ENCODE measurements around the gene NSG2.
"Not testable (repeated sequence)": the region's sequence is repeated elsewhere in the genome, so short reads cannot be mapped to it uniquely, and the experiment has no call there.

Gene NSG2

DNA sequence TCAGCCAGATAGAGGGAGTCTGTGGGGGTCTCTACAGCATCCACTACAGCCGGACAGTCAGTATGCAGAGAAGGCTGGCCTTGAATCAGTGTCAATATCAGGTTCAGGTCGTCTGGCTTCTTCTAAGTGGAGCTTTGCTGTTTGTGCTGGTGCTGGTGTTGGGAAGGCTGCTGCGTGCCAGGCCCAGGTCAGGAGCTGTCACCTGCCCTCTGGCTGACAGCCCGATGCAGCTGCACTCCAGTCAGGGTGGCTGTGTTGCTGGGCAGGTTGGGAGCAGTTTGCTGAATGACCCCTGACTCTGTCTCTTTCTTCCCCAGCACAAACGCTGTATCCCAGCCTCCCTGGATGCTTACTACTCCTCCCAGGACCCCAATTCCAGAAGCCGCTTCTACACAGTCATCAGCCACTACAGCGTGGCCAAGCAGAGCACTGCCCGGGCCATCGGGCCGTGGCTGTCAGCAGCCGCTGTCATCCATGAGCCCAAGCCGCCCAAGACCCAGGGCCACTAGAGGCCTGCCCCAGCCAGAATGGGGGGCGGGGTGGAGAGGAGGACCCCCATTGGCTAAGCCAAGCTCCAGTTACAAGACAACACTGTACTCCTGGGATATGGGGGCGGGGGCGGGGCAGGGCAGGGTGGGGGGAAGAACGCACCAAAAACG, 61.6 kb downstream of the NSG2 start:
- no peak for DNase-seq

DNA sequence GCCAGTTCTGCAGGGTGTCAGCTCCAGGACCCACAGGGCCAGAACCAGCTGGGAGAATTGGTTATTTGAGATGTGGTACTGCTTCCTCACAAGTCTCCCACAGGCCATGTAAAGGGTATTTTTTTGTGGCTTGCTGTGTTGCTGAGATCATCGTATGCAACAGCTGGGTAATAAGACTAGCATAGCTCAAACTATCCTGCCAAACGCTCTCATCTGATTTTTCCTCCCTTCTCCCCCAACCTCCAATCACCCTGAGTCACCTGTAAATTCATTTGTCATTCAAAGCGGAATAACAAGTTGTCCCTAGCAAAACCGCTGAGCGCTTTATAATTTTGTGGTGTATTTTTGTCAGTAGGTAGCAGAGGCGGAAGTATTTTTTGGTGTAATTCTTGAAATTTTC, 63.2 kb downstream of the NSG2 start:
- DNase-seq = no peak

DNA sequence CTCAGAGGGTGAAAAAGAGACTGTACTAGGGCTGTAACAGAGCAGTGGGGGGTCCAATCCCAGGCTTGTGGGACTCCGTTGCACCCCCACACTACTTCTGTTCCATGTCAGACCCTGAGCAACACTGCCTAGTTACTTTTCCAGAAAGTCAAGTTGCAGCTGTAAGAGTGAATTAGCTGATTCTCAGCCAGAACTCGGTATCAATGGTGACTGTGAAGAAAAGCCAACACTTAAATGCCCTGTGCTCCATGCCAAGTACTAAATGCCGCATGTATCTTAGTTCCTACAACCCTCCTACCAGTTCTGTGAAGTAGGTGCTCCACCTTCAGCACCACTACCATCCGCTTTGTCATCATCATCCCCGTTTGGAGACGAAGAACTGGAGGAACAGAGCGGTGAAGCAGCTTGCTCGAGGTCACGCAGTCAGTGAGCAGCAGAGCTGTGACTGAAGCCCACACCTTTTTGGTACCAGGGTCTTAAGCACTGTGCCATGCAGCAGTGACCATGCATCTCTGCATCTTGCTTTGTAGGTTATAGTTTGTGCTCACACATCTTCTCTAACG, 64.3 kb downstream of the NSG2 start:
- DNase-seq = no peak

DNA sequence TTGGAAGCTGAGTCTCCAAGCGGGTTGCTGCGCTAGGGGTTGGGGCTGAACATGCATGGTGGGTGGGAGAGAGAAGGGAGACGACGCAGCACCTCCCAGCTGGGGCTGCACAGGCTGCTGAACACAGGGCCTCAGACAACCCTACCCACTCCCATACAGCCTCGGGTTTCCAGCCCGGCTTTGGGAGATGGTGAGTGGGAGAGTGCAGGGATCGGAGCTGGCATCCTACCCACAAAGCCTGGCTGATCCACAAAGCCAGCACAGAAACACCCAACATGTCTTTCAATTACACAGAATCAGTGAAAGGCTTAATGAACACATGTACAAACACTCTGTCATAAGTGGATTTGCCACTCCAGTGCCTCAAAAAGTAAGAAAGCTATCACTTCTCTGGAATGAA, 64.8 kb downstream of the NSG2 start:
- DNase-seq = no peak

DNA sequence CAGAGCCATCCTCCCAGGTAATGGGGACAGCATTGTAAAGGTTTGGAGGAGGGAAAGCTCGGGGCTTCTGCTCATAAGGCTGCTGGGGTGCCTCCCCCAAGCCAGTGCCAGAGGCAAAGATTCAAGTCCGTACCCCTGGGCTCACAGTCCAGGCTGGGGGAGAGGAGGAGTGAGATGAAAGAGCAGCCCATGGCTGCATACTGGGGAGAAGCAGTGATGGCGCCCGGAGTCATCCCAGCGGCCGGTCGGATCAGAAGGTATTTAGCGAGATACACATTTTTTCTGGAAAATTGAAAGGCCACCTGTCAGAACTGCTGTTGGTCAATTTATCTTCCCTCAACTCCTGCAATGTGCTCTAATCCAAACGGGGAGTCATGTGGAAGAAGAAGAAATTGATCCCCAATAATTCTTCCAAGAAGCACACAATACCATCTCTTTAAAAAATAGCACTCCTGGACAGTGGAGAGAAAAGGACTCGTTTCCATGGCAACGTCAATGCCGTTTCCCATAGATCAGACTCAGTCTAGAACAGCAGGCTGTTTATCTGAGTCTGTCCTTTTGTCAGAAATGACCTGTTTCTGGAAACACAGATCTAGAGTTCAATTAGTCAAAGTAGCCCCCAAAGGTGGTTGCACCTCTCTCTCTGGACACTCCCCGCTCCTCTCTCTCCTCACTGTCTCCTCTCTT, 65.9 kb downstream of the NSG2 start:
- no peak for DNase-seq

DNA sequence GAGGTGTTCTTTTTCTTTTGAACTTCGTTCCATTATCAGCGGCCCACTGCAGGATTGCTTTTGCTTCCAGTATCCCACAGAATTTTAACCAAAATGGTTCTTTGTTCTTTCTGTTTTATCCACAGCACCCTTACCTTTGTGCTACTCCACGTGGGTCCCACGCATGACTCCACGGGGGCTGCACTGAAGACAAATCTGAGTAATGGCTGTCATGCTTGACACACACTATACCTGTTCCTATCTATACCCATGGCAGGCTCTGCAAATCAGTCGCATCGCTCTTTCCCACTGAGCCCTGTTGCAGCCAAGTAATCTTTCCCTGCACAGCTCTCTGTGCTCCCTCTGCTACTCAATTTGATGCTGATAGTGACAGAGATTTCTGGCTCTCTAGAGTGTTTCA, 69.7 kb downstream of the NSG2 start:
- DNase-seq = no peak

DNA sequence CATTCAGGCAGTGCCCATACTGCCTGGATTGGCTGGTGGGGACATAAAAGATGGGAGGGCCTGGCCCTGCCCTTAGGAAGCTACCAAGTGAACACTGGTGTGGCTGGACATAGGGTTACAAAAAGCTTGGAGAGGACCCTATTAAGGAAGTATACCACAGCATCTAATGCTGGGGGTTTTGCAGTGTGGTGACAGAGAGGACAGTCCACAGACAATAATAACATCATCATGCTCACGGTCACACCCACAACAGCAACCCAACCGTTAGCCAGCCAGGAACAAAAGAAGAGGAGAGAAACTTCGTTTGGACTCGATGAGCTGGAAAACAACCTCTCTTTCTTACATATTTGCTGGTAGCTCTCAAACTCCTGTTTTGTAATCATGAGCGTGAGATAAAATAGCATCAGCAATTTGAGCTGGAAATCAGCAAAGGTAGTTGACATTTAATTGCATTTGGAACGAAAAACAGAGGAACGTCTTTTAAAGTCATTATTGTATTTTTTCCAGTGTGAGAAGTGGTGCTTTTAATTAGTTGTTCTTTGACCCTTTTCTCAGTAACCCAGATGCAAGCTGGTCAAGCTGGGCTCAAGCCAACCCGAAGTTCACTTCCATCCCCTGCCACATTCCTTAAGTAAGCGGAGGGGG, 73.4 kb downstream of the NSG2 start:
- DNase-seq = no peak

DNA sequence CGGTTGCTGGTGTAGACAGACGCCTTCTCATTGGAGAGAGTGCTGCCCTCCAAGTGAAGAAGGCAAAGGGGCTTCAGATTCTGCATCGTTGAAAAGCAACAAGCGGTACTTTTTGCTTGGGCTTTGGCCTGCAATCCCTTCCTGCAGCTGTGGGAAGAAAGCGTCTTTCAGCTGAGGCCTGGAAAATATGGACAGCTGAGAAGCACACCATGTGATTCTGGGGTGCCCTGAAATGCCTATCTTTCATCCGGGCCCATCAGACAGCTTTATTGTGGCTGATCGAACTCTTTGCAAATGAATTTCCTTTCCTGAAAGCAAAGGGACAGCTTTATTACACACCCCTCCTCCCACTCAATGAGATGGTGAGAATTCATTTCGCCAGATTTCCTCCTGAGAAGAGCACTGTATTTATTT, 74.0 kb downstream of the NSG2 start:
- DNase-seq = no peak

DNA sequence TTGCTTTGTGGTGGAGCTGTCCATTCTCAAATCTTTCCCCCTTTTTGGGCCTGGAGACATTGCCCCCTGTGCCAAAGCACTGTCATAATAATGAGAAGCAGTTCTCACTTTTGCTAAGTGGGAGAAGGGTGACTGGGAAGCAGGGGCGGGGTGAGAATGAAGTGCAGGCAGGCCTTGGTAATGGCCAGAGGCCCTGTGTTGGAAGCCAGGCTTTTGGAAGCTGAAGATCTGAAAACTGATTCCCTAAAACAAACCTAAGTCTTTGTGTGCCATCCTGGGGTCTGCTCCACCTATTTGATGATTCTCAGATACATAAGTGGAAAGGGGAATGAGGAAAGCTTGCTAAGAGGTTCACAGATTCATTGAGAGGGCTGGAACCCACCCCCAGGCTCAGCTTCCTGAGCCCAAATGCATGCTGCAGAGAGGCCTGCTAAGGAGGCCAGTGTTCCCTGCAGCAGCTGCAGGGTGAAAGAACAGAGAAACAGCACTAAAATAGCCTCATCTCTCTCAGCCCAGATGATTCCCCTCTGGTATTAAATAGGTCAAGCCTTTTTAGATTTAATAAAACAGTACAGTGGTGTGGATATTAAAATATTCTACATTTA, 75.0 kb downstream of the NSG2 start:
- DNase-seq = no peak

DNA sequence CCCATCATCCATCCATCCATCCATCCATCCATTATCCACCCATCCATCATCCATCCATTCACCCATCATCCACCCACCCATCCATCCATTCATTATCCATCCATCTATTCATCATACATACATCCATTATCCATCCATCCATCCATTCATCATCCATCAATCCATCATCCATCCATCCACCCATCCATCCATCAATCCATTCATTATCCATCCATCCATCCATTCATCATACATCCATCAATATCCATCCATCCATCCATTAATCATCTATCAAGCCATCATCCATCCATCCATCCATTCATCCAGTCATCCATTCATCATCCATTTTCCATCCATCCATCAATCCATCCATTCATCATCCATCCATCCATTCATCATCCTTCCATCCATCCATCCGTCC, 89.0 kb downstream of the NSG2 start:
- no peak for DNase-seq

DNA sequence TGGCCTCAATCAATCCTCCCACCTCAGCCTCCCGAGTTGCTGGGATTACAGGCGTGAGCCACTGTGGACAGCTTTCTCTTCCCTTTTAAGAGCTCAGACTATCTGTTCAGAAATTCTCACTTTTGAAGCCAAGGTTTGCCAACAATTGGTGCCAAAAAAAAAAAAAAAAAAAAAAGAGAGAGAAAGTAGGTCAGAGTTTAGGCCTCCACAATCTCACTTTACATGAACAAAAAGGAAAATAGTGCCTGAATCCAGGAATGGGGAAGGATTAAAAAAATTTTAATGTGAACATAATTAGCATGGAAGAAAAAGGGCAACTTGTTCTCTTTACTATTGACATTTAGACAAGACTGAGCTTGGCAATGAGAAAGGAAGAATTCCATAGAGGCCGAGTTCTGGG, 94.1 kb downstream of the NSG2 start:
- DNase-seq = no peak

DNA sequence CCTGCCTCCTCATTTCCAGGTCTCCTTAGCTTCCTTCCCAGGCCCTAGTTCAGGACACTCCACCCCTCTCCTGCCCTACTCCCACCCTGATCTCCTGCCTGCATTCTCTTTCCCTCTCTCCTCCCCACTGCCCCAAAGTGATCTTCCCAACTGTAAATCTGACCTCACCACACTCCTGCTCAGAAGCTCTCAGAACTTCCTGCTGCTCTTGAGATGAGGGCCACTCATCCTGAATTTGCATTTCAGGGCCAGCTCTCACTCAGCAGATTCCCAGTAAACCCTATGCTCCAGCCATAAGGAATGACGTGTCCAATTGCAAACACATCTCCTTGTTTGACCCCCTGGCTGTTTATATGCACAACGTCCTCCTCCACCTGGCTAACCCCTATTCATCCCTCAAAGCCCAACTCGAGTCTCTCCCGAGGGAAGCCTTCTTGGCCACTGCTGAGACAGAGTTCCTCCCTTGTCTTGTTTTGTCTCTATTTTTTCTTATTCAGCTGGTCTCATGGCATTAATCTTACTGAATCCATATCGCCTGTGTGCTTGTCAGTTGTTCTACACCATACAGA, 95.0 kb downstream of the NSG2 start:
- DNase-seq = no peak

DNA sequence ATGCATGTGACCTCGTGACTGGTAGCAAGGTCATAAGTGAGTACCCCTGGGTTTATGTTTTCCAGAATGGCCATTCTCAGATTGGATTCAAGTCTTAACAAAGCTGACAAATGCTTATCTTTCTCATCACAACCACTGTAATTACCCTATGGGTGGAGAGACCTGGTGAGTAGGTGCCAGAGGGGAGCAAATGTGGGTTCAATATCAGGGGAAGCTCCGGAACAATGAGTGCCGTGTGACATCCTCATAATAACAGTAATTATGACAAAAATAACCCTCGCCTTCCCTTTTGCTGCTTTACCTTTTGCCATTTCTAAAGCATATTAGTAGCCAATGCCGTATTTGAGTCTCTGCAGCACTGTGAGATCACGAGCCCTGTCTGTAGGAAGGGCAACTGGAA, 95.9 kb downstream of the NSG2 start:
- DNase-seq = no peak

DNA sequence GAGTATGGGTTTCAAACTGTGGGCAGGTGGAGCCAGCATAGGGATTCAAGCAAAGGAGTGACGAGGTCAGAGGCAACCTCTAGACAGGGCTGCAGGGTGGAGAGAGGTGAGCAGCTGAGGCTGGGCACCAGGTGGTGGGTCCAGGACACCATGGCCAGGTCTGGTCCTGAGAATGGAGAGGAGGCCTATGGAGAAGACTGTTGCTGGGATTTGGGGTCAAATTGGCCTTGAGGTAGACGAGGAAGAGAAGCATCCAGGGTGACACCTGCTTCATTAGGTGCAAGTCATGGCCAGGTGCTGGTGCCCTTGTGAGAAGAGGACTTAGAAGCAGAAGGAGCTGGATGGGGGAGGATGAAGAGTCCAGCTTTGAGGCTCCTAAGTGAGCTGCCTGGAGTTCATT, 99.6 kb downstream of the NSG2 start:
- DNase-seq = no peak

DNA sequence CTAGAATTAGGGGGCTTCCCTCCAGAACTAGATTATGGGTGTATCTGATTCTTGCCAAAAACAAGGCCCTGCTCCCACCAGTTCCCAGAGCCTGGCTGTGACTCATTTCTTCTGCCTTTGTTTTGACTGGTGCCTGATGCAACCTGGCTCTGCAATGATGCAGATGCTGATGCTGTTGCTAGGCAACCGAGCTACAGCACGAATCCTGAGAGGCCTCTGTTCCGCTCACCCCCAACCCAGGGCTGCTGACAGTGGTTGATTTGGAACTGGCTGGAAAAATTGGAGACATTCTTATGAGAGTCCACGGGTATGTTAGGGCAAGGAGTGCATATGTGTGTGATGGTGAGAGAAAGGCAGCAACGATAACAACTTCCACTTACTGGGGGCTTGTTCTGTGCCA, 100.3 kb downstream of the NSG2 start:
- DNase-seq = peak; percentile 34 to 77

DNA sequence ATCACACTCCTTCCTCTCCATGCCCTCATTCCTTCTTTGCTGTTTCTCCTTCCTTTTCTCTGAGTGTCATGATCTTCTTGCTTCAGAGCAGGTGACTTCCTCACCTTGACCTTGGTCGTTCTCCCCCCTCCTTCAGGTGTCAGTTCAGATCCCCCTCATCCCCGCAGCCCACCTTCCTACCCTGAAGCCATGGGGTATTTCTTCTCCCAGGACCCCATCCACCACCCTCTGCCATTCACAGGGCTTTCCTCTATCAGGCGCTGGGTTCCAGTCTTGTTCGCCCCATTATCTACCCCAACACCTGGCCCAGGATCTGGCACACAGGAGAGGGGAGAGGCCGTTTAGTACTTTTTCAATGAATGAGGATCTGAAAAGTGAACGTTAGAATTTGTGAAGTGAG, 101.0 kb downstream of the NSG2 start:
- no peak for DNase-seq

DNA sequence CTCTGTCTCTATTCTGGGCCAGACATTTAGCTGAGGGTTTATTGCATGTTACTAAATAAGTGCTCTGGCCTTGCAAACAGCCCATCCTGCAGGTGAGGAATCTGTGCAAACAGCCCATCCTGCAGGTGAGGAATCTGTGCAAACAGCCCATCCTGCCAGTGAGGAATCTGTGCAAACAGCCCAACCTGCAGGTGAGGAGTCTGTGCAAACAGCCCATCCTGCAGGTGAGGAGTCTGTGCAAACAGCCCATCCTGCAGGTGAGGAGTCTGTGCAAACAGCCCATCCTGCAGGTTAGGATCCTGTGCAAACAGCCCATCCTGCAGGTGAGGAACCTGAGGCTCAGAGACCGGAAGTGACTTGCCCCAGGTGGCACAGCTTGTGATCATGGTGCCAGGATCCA, 101.5 kb downstream of the NSG2 start:
- DNase-seq = not testable (repeated sequence)

DNA sequence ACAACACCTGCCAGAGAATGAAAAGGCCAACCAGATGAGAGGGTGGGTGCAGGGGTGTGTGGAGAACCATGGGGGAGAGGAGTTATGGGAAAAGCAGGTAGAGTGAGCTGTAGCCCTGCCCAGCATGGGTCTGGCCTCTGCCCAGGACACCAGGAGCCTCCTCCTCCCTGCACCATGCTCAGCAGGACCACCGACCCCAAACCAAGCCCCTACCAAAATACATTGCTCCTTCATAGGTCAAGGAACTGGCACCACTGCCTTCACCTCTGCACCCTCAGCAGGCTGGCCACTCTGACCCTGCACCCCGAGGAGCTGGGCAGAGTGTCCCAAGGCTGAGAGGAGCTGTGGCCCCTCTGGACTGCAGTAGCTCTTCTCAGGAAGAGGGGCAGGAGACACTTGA, 102.0 kb downstream of the NSG2 start:
- DNase-seq = no peak

DNA sequence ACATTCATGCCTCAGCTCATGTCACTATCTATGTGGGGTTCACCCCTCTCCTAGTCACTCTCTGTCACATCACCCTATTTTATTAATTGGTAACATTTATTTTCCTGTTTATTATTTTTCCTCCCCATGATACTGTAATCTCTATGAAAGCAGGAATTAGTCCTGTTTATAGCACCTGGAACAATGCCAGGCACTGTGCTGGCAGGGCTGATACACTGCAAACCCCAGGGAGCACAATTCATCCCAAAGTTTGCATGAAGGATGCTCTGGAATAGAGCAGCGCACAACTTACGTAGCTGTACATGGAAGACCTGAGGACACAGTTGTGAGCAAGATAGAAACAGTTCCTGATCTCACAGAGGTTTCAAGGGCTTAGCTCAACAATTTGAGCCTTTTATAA, 103.2 kb downstream of the NSG2 start:
- no peak for DNase-seq

DNA sequence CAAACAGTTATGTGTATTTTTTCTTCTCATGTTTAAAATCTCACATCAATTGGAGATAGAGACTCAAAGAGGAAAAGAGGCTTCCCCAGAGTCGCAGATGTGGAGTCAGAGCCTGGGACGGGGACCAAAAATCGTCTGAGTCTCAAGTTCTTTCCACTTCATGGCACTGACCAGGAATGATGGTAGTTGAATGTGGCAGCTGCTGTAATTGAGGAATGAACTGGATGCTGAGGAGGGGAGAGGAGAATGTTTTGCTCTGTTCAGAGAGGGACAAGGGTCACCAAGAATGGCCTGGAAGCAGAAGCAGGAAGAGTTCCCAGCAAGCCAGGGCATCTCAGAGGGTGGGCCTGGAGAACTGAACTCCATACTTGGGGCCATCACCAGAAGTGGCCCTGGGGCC, 103.9 kb downstream of the NSG2 start:
- DNase-seq = no peak

DNA sequence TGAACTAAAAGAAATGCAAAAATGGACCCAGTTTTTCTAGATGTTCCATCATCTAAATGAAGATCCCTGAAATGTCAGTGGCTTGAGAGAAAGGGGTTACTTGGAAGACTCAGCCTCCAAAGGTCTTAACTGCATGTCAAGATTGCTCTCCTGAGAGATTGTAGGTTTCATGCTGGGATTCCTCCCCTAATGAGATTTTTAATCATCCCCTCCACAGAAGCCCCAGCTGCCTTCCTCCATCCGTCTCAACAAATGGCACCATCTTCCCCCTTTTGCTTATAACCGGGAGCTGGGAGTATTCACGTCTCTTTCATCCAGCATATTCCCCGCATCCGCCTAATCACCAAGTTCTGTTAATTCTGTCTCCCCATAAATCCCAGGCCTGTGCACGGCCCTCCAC, 104.5 kb downstream of the NSG2 start:
- DNase-seq = no peak

DNA sequence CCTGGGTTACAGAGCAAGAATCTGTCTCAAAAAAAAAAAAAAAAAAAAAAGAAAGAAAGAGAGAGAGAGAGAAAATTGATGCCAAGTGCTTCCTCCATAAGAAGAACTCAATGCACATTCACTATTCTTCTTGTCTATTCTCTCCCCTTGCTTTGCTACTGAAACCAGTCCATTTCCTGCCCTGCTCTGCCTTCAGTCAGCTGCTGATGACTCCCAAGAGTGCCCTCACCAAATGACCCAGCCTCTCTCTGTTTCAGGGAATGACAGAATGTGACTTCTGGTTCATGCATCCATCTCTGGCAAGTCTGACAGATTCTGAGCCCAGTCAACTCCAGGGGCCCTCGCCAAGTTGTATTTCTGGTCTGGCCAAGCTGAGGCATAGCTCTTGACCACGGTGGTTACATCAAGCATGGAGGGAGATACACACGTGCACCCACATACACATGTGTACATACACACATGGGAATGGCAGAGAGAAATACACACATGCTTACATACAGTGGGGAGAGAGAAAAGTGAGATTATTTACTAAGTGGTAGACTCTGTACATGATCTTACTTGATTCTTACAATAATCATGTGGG, 106.2 kb downstream of the NSG2 start:
- no peak for DNase-seq

DNA sequence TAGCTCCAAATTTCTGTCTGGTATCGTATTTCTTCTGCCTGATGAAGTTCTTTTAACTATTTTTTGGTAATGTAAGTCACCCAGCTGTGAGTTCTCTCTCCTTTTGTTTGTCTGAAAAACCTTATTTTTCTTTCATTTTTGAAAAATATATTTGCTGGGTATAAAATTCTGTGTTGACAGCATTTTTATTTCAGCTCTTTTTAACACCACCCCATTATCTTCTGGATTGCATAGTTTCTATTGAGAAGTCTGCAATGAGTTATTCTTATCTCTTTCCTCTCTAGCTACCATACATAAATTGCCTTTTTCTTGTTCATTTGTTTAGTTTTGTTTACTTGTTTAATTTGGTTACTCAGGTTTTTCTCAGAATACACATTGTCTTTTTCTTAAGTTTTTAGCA, 109.1 kb downstream of the NSG2 start:
- no peak for DNase-seq
